SKM-1 treated with dmso at 0.1 percent for 144 hours (cell line): Measurements from ENCODE around the gene DKK3.

Source experiments
- DNase-seq: peaks from one replicate; lab custom pipeline; 2025; ENCODE audit not compliant: unreplicated experiment; lab: John Stamatoyannopoulos, UW

The DKK3 gene

GRCh38 chr11:12031856-12032544 is 23.6 kb upstream of the DKK3 start:
- no peak for DNase-seq

GRCh38 chr11:12029738-12030363 is 21.4 kb upstream of the DKK3 start:
- DNase-seq, result no peak

- no peak for DNase-seq
These were observed 20.7 kb upstream of the DKK3 start for GRCh38 chr11:12029119-12029518.

- DNase-seq, result no peak
These were observed 19.9 kb upstream of the DKK3 start for GRCh38 chr11:12028303-12028702.

GRCh38 chr11:12026331-12027211 is 18.1 kb upstream of the DKK3 start:
- DNase-seq, result no peak

- peak; percentile 48 for DNase-seq
These were observed 16.0 kb upstream of the DKK3 start for GRCh38 chr11:12024254-12024926.

- no peak for DNase-seq
These were observed 14.6 kb upstream of the DKK3 start for GRCh38 chr11:12023015-12023414.

GRCh38 chr11:12020546-12020945 is 12.1 kb upstream of the DKK3 start:
- no peak for DNase-seq

- DNase-seq, result no peak
These were observed 11.5 kb upstream of the DKK3 start for GRCh38 chr11:12019866-12020416.

- no peak for DNase-seq
These were observed 10.9 kb upstream of the DKK3 start for GRCh38 chr11:12019337-12019736.

- DNase-seq, result no peak
These were observed 9.5 kb upstream of the DKK3 start for GRCh38 chr11:12017865-12018453.

GRCh38 chr11:12017243-12017678 is 8.8 kb upstream of the DKK3 start:
- no peak for DNase-seq

- DNase-seq, result no peak
These were observed 7.8 kb upstream of the DKK3 start for GRCh38 chr11:12016246-12016645.

GRCh38 chr11:12015486-12015885 is 7.1 kb upstream of the DKK3 start:
- no peak for DNase-seq

- DNase-seq, result no peak
These were observed 5.4 kb upstream of the DKK3 start for GRCh38 chr11:12013781-12014180.

GRCh38 chr11:12009617-12010321 is 1.3 kb upstream of the DKK3 start:
- DNase-seq, result no peak

GRCh38 chr11:12008790-12009616 is 577 bp upstream of the DKK3 start:
- DNase-seq, result no peak

- no peak for DNase-seq
These were observed 1.2 kb downstream of the DKK3 start for GRCh38 chr11:12007230-12007593.

- DNase-seq, result no peak
These were observed 1.7 kb downstream of the DKK3 start for GRCh38 chr11:12006552-12007229.
